Liver (tissue), 3 donors: ENCODE results near the gene SYNE4.

Experiments
- CTCF ChIP-seq: fragments of 150-350 bp; IDR thresholded peaks from 2 replicates; pipeline ENCODE4 v1.5.1; 2017; ENCODE audit warnings: improper control_type of control experiment, low read depth, low read length; ENCODE audit not compliant: missing input control
- EGR1 ChIP-seq, 2 donors: IDR thresholded peaks; 2 replicates each; pipeline ENCODE4 v1.6.1; 2016 to 2018; ENCODE audit warnings: antibody characterized with exemption in 2 of 2, low read depth in 2 of 2
- GABPA ChIP-seq, 2 donors: IDR thresholded peaks in 1 of 2; conservative IDR thresholded peaks in 1 of 2; 2 replicates each; pipeline ENCODE4 v1.6.1; 2016; ENCODE audit warnings: antibody characterized with exemption in 2 of 2, mild to moderate bottlenecking in 1 of 2, moderate library complexity in 1 of 2
- JUND ChIP-seq, 2 donors: IDR thresholded peaks; 2 replicates each; pipeline ENCODE4 v1.6.1; 2016; ENCODE audit warnings: antibody characterized with exemption in 2 of 2
- MAX ChIP-seq: IDR thresholded peaks from 2 replicates; pipeline ENCODE4 v1.6.1; 2016; ENCODE audit warnings: antibody characterized with exemption
- RAD21 ChIP-seq, 2 donors: IDR thresholded peaks; 2 replicates each; pipeline ENCODE4 v1.6.1; 2016; ENCODE audit warnings: antibody characterized with exemption in 2 of 2, mild to moderate bottlenecking in 2 of 2
- RXRA ChIP-seq, 2 donors: IDR thresholded peaks; 2 replicates each; pipeline ENCODE4 v1.6.1; 2017 to 2018; ENCODE audit warnings: antibody characterized with exemption in 2 of 2, mild to moderate bottlenecking in 1 of 2
- SP1 ChIP-seq: IDR thresholded peaks from 2 replicates; pipeline ENCODE4 v1.6.1; 2018; ENCODE audit warnings: antibody characterized with exemption, mild to moderate bottlenecking
- YY1 ChIP-seq: IDR thresholded peaks from 2 replicates; pipeline ENCODE4 v1.6.1; 2016; ENCODE audit warnings: antibody characterized with exemption, mild to moderate bottlenecking
- ZBTB33 ChIP-seq: IDR thresholded peaks from 2 replicates; pipeline ENCODE4 v1.6.1; 2016; ENCODE audit warnings: antibody characterized with exemption
- TF ChIP-seq, protein P1 (sequence below): IDR thresholded peaks from 2 replicates; pipeline ENCODE4 v1.6.1; 2016; ENCODE audit warnings: antibody characterized with exemption, mild to moderate bottlenecking
- donor health status: healthy.
- donor health status: healthy.

GRCh38 chr19:36046443-36047050 lies 37.9 kb upstream of the SYNE4 start:
- TF ChIP-seq SP1, result no peak
- no peak for TF ChIP-seq CTCF
- TF ChIP-seq JUND (IDR thresholded peaks at IDR 0.05), result no peak
- no peak for TF ChIP-seq YY1
- no peak for TF ChIP-seq EGR1 (IDR thresholded peaks at IDR 0.05; ENCODE audit: low read depth in 2 of 2)
- TF ChIP-seq MAX, result no peak
- no peak for TF ChIP-seq GABPA (IDR thresholded peaks at IDR 0.05 in 1 of 2, conservative IDR thresholded peaks at IDR 0.05 in 1 of 2)
- TF ChIP-seq RXRA (IDR thresholded peaks at IDR 0.05), result no peak
- TF ChIP-seq, protein P1, sequence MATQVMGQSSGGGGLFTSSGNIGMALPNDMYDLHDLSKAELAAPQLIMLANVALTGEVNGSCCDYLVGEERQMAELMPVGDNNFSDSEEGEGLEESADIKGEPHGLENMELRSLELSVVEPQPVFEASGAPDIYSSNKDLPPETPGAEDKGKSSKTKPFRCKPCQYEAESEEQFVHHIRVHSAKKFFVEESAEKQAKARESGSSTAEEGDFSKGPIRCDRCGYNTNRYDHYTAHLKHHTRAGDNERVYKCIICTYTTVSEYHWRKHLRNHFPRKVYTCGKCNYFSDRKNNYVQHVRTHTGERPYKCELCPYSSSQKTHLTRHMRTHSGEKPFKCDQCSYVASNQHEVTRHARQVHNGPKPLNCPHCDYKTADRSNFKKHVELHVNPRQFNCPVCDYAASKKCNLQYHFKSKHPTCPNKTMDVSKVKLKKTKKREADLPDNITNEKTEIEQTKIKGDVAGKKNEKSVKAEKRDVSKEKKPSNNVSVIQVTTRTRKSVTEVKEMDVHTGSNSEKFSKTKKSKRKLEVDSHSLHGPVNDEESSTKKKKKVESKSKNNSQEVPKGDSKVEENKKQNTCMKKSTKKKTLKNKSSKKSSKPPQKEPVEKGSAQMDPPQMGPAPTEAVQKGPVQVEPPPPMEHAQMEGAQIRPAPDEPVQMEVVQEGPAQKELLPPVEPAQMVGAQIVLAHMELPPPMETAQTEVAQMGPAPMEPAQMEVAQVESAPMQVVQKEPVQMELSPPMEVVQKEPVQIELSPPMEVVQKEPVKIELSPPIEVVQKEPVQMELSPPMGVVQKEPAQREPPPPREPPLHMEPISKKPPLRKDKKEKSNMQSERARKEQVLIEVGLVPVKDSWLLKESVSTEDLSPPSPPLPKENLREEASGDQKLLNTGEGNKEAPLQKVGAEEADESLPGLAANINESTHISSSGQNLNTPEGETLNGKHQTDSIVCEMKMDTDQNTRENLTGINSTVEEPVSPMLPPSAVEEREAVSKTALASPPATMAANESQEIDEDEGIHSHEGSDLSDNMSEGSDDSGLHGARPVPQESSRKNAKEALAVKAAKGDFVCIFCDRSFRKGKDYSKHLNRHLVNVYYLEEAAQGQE, result no peak
- TF ChIP-seq RAD21 (IDR thresholded peaks at IDR 0.05), result no peak
- TF ChIP-seq ZBTB33, result no peak
